HepG2 (cell line): Measurements from ENCODE around the gene CATSPERD. TPM values are rescaled to one million over a fixed set of nuclear protein-coding genes. Genes with fewer than 3 reads are reported as not detected.

Source experiments
- ATF6 ChIP-seq: sonication (generic); formaldehyde crosslinking; conservative IDR thresholded peaks from 2 replicates; pipeline ENCODE4 v1.4.0; 2020; ENCODE audit warnings: missing genetic modification reagents
- BRF2 ChIP-seq: sonication (generic); formaldehyde crosslinking; IDR thresholded peaks from 2 replicates; pipeline ENCODE4 v1.8.1; 2022; ENCODE audit warnings: mild to moderate bottlenecking, missing genetic modification reagents
- ESRRA ChIP-seq: sonication (generic); formaldehyde crosslinking; IDR thresholded peaks from 2 replicates; pipeline ENCODE4 v1.5.1; 2020; ENCODE audit warnings: mild to moderate bottlenecking, low read depth, missing genetic modification reagents
- HNRNPLL ChIP-seq: fragments of 200-400 bp; formaldehyde crosslinking; IDR thresholded peaks from 2 replicates; pipeline ENCODE4 v1.6.1; 2017; ENCODE audit warnings: mild to moderate bottlenecking, low read depth, low read length; ENCODE audit not compliant: poor library complexity, severe bottlenecking
- JARID2 ChIP-seq: sonication (generic); formaldehyde crosslinking; IDR thresholded peaks from 2 replicates; pipeline ENCODE4 v1.8.1; 2023; ENCODE audit warnings: missing genetic modification reagents, inconsistent platforms; ENCODE audit not compliant: insufficient replicate concordance
- KDM4B ChIP-seq: sonication (generic); formaldehyde crosslinking; IDR thresholded peaks from 2 replicates; pipeline ENCODE4 v1.4.0; 2020; ENCODE audit warnings: missing genetic modification reagents
- MAZ ChIP-seq, 2 experiments: sonication (generic) in 1 of 2; formaldehyde crosslinking in 1 of 2; IDR thresholded peaks; 2 replicates each; pipeline versions ENCODE4 v1.5.0 to v1.6.1; 2012 to 2020; ENCODE audit warnings: low read depth in 2 of 2, mild to moderate bottlenecking in 2 of 2, borderline replicate concordance in 1 of 2, improper control_type of control experiment in 1 of 2, low read length in 1 of 2, missing genetic modification reagents in 1 of 2, moderate library complexity in 1 of 2
- PHF8 ChIP-seq: sonication (generic); formaldehyde crosslinking; IDR thresholded peaks from 2 replicates; pipeline ENCODE4 v1.5.0; 2020; ENCODE audit warnings: missing genetic modification reagents
- PTBP1 ChIP-seq: fragments of 200-400 bp; formaldehyde crosslinking; IDR thresholded peaks from 2 replicates; pipeline ENCODE4 v1.6.1; 2018; ENCODE audit warnings: low read length, low read depth; ENCODE audit not compliant: poor library complexity, severe bottlenecking
- RBFOX2 ChIP-seq: fragments of 200-400 bp; formaldehyde crosslinking; IDR thresholded peaks from 2 replicates; pipeline ENCODE4 v1.6.1; 2017; ENCODE audit warnings: low read depth, mild to moderate bottlenecking, low read length
- SP5 ChIP-seq: IDR thresholded peaks from 2 replicates; pipeline ENCODE4 v1.6.1; 2016; ENCODE audit warnings: low read depth, borderline replicate concordance
- SRSF9 ChIP-seq: fragments of 200-400 bp; formaldehyde crosslinking; IDR thresholded peaks from 2 replicates; pipeline ENCODE4 v1.6.1; 2018; ENCODE audit warnings: borderline replicate concordance, mild to moderate bottlenecking, low read depth, low read length; ENCODE audit not compliant: insufficient read depth, poor library complexity, severe bottlenecking
- UBTF ChIP-seq: sonication (generic); formaldehyde crosslinking; IDR thresholded peaks from 2 replicates; pipeline ENCODE4 v1.4.0; 2020; ENCODE audit warnings: mild to moderate bottlenecking, missing genetic modification reagents
- ZKSCAN5 ChIP-seq: sonication (generic); formaldehyde crosslinking; IDR thresholded peaks from 2 replicates; pipeline ENCODE4 v1.5.1; 2020; ENCODE audit warnings: mild to moderate bottlenecking, missing genetic modification reagents
- ZMAT3 ChIP-seq: sonication (generic); formaldehyde crosslinking; conservative IDR thresholded peaks from 2 replicates; pipeline ENCODE4 v1.7.0; 2021; ENCODE audit warnings: missing genetic modification reagents
- ZMYM2 ChIP-seq: sonication (generic); formaldehyde crosslinking; IDR thresholded peaks from 2 replicates; pipeline ENCODE4 v1.8.0; 2022; ENCODE audit warnings: mild to moderate bottlenecking, missing genetic modification reagents
- ZNF530 ChIP-seq: sonication (generic); formaldehyde crosslinking; IDR thresholded peaks from 2 replicates; pipeline ENCODE4 v1.5.0; 2020; ENCODE audit warnings: low read depth, mild to moderate bottlenecking, missing genetic modification reagents
- ZNF570 ChIP-seq: sonication (generic); formaldehyde crosslinking; IDR thresholded peaks from 2 replicates; pipeline ENCODE4 v1.4.0; 2020; ENCODE audit warnings: mild to moderate bottlenecking, missing genetic modification reagents, borderline replicate concordance
- ZNF780A ChIP-seq: sonication (generic); formaldehyde crosslinking; IDR thresholded peaks from 2 replicates; pipeline ENCODE4 v1.8.0; 2022; ENCODE audit warnings: mild to moderate bottlenecking, missing genetic modification reagents, moderate library complexity
- polyA plus RNA-seq, 8 experiments: library from polyadenylated mRNA; depleted of rRNA in 3 of 8; stranded (reverse) in 7 of 8; unstranded in 1 of 8; fragments of >200 nt; fragmentation: Illumina TruSeq in 4 of 8; extraction: Trizol in 4 of 8; gene quantifications; 2 replicates each; pipeline versions ENCODE4 v1.2.1 to v1.2.3, GENCODE V29; 2011 to 2016; ENCODE audit warnings: low read depth in 4 of 8, missing spikeins in 1 of 8, mixed read lengths in 1 of 8; ENCODE audit not compliant: insufficient read depth in 1 of 8
- total RNA-seq, 5 experiments: library from RNA; depleted of rRNA; stranded (reverse); fragments of >200 nt; fragmentation: Illumina TruSeq; extraction: Trizol; gene quantifications; 2 replicates each; pipeline ENCODE4 v1.2.3, GENCODE V29; 2016; ENCODE audit warnings: low read depth in 1 of 5
- TF ChIP-seq, protein P1 (sequence below): IDR thresholded peaks from 2 replicates; pipeline ENCODE4 v1.6.1; 2016; ENCODE audit warnings: missing biosample characterization, missing genetic modification reagents, low read depth
- TF ChIP-seq, protein P2 (sequence below): IDR thresholded peaks from 2 replicates; pipeline ENCODE4 v1.6.1; 2012; ENCODE audit warnings: inconsistent platforms

CATSPERD gene
- total and polyA plus RNA-seq, 2 of the 13 experiments (the other 11 are each of a cell fraction or from before 2014, with no cell fraction given), result 0.04 TPM; not detected in 1

DNA sequence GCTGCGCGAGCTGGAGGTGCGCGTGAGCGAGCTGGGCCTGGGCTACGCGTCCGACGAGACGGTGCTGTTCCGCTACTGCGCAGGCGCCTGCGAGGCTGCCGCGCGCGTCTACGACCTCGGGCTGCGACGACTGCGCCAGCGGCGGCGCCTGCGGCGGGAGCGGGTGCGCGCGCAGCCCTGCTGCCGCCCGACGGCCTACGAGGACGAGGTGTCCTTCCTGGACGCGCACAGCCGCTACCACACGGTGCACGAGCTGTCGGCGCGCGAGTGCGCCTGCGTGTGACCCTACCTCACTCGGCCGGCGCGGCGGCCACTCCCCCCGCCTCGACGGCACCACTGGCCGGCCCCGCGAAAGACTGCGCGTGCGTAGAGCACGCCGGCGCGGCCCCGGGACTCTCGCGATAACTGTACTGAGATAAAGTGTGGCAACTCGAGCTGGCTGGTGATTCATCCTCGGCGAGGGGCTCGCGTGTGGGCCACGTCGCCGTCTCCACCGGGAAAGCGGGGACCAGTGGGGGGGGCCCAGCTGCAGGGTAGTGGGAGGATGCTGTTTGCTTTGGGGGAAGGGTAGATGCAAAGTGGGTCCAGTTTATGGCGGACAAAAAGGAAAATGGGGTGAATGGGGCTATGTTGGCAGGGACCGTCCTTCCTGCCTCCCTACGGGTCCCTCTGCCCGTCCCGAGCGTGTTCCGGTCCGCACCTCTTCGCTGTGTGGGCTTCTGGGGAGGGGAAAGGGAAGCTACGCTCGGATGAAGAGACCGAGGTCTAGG, 107.6 kb downstream of the CATSPERD start (continued):
- TF ChIP-seq, protein P1, sequence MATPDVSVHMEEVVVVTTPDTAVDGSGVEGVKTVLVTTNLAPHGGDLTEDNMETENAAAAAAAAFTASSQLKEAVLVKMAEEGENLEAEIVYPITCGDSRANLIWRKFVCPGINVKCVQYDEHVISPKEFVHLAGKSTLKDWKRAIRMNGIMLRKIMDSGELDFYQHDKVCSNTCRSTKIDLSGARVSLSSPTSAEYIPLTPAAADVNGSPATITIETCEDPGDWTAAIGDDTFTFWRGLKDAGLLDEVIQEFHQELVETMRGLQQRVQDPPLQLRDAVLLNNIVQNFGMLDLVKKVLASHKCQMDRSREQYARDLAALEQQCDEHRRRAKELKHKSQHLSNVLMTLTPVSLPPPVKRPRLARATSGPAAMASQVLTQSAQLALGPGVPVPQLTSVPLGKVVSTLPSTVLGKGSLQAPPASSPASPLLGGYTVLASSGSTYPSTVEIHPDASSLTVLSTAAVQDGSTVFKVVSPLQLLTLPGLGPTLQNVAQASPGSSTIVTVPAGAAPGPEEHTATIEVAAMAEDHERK (CRISPR knock-in tag), result peak; percentile 55; the same call in 1 of the 2 replicates
- TF ChIP-seq ZNF780A (CRISPR knock-in tag) (no peak), ZKSCAN5 (0 out of 2 replicates have a peak, but pooled peaks have one; percentile 23), ZMYM2 (CRISPR knock-in tag) (peak; percentile 95), HNRNPLL (peak; percentile 99), BRF2 (CRISPR knock-in tag) (peak; percentile 92), MAZ (IDR thresholded peaks at IDR 0.05; ENCODE audit: borderline replicate concordance, low read depth, low read length) (peak; percentile 46; the same call in 1 of the 2 replicates), MAZ (CRISPR knock-in tag; IDR thresholded peaks at IDR 0.05; ENCODE audit: low read depth) (peak; percentile 93), JARID2 (CRISPR knock-in tag) (peak; percentile 57), PHF8 (peak; percentile 74), RBFOX2 (peak; percentile 99), ZNF530 (CRISPR knock-in tag) (no peak), UBTF (peak; percentile 70), ZMAT3 (peak; percentile 93), ESRRA (CRISPR knock-in tag) (peak; percentile 92), SRSF9 (no peak), ATF6 (CRISPR knock-in tag) (no peak), KDM4B (CRISPR knock-in tag) (no peak), SP5 (CRISPR knock-in tag) (peak; percentile 63; the same call in 1 of the 2 replicates), PTBP1 (peak; percentile 85), ZNF570 (CRISPR knock-in tag) (no peak)
- TF ChIP-seq, protein P2, sequence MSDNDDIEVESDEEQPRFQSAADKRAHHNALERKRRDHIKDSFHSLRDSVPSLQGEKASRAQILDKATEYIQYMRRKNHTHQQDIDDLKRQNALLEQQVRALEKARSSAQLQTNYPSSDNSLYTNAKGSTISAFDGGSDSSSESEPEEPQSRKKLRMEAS, result peak; percentile 80
